Heart left ventricle (tissue), 16 donors: ENCODE results near the gene ABR. TPM values are rescaled to one million over a fixed set of nuclear protein-coding genes. Genes with fewer than 3 reads are reported as not detected.

Experiments used
- ATAC-seq, 4 donors: fragments of 200-7000 bp; cut with Tn5 transposase; one replicate each; pipeline ENCODE4 v1.9.1; 2020 to 2022; ENCODE audit warnings: moderate library complexity in 4 of 4, mild to moderate bottlenecking in 3 of 4, moderate number of reproducible peaks in 1 of 4
- DNase-seq, 5 donors: peaks; one replicate each; pipeline ENCODE4 v3.0.0-alpha.2; 2020
- H3K27ac ChIP-seq, 12 donors: fragments of 200-600 bp; sonication (generic) in 4 of 12; one replicate each; pipeline versions ENCODE4 v1.5.0 to v1.8.0; 2016 to 2022; ENCODE audit warnings: mild to moderate bottlenecking in 2 of 12
- H3K27me3 ChIP-seq, 9 donors: fragments of 200-600 bp; sonication (generic) in 2 of 9; one replicate each; pipeline versions ENCODE4 v1.5.1 to v1.8.0; 2016 to 2022; ENCODE audit warnings: mild to moderate bottlenecking in 3 of 9
- H3K36me3 ChIP-seq, 9 donors: fragments of 200-600 bp; sonication (generic) in 2 of 9; one replicate each; pipeline versions ENCODE4 v1.5.0 to v1.8.0; 2018 to 2022; ENCODE audit warnings: mild to moderate bottlenecking in 2 of 9
- H3K4me1 ChIP-seq, 12 donors: fragments of 200-600 bp; sonication (generic) in 4 of 12; one replicate each; pipeline versions ENCODE4 v1.5.0 to v1.8.0; 2016 to 2022; ENCODE audit warnings: mild to moderate bottlenecking in 3 of 12
- H3K4me3 ChIP-seq, 12 donors: fragments of 200-600 bp; sonication (generic) in 4 of 12; one replicate each; pipeline versions ENCODE4 v1.5.0 to v1.8.0; 2017 to 2022; ENCODE audit warnings: mild to moderate bottlenecking in 9 of 12, moderate library complexity in 4 of 12
- H3K9me3 ChIP-seq, 12 donors: fragments of 200-600 bp; sonication (generic) in 4 of 12; one replicate each; pipeline versions ENCODE4 v1.5.0 to v1.8.0; 2016 to 2022; ENCODE audit warnings: mild to moderate bottlenecking in 1 of 12
- POLR2A ChIP-seq, 2 donors: fragments of 450-650 bp; IDR thresholded peaks; one replicate each; pipeline ENCODE4 v1.6.1; 2017; ENCODE audit warnings: antibody characterized with exemption in 2 of 2, mild to moderate bottlenecking in 2 of 2, moderate library complexity in 2 of 2
- WGBS, 4 donors: extraction: QIAGEN DNeasy Blood & Tissue Kit in 2 of 4; methylation state at CpG; one replicate each; pipeline versions ENCODE4 v1.1.5 to v1.1.7; 2013 to 2018; 5-methylcytosine and 5-hydroxymethylcytosine counted together
- intact Hi-C, 10 donors: fragments of 100-400 bp; cut with DNase I; formaldehyde crosslinking; loops; one replicate each; pipeline versions ENCODE4 v1.11.1 to v1.14.2; 2022
- polyA plus RNA-seq, 2 donors: library from polyadenylated mRNA; stranded (reverse); fragments of 200-250 nt; gene quantifications; one replicate each; pipeline ENCODE4 v1.2.3, GENCODE V29; 2013
- total RNA-seq, 9 donors: library from RNA; depleted of rRNA in 2 of 9; stranded (reverse); fragments of >200 nt in 2 of 9; fragmentation: NEBNext Ultra II Directional in 3 of 9; extraction: Animal tissue kit (Norgen Biotek cat#: 25700) in 3 of 9; gene quantifications; one replicate each; pipeline versions ENCODE4 v1.1.0 to v1.2.4, GENCODE V29; 2016 to 2023
- TF ChIP-seq, protein P1 (sequence below), 12 donors: fragments of 200-600 bp; sonication (generic) in 4 of 12; IDR thresholded peaks; one replicate each; pipeline versions ENCODE4 v1.5.0 to v1.8.0; 2018 to 2022; ENCODE audit warnings: antibody characterized with exemption in 12 of 12, mild to moderate bottlenecking in 5 of 12
- donor health status: ischemic (EF 13 %, LVEDD 7.1; RV severe dilation, severe dysfunction).
- donor health status: healthy with polysubstance abuse.
- donor health status: DM: no; HTN: yes; CAD: no.
- donor health status: DM: no; HTN: no; CAD: no.
- donor health status: ischemic (EF 25% LVEDD 6.9; RV normal size, moderate dysfunction).
- donor health status: ischemic (EF 25% LVEDD 5.7; RV mildly dilated, moderate dysfunction).
- donor health status: healthy.
- donor health status: DM: yes; HTN: yes; CAD: no.
- donor health status: ischemic (EF 35%, LVEDD 5.7; RV mildly dilated, moderate dysfunction).
- donor health status: nonischemic (EF 11% LVEDD 7.7; RV severe dilation, severe dysfunction).
- donor health status: DM: yes; HTN: yes; CAD: no.
- donor health status: PGD.
- donor health status: ischemic (EF 29% LVEDD 5.4; RV normal size, mild dysfunction).
- donor health status: nonischemic (EF 23%, LVEDD 6.1; RV moderate dilation, normal function).

ABR gene
- total and polyA plus RNA-seq, 11 donors, result 64.5 to 171 (median 149) TPM

DNA sequence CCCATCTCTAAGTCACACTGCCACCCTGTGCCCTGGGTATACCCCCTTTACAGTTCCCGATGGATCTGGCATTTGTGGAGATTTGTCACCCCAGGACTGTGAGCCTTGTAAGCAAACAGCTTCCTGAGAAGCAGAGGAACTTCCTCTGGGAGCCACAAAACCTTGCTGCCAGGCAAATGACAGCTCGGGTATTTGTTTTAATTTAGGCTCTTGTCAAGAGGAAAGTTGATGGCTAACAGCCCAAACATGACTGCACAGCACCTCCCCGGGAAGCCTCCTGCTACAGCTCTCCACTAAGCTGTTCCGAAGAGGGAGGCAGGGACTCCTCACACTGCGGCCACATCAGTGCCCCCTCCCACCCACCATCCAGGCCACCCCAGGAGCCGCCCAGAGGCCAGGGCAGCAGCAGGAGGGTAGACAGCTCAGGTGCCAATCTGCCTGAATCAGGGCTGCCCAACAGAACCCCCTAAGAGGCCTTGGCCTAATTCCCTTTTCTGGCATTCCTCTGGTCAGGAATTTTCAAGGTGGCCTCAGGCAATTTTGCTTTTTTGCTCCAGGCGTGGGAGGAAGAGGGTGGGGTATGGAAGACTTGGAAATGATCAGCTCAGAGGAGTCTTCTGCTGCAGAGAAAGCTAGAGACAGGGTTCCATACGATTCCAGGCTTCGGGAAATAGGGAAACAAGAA is 2.6 kb downstream of the ABR start:
- H3K4me1 ChIP-seq, result peaks cover 8 to 83% (median 55%) of the 10 kb centered on the region in 12 donors
- H3K36me3 ChIP-seq, result peaks cover 0 to 8% (median 0%) of the 10 kb centered on the region in 9 donors
- intact Hi-C loops, result no loop called here
- peak overlapping the region in 5 of 12 donors; percentile 1 to 30 (median 15) for H3K4me3 ChIP-seq
- peak overlapping the region; percentile 15 to 84 (median 68) for H3K27ac ChIP-seq
- ATAC-seq, result peak; percentile 24 to 68 (median 54)
- 23 to 35% (median 25%) methylated on average over 6 to 9 of the region's 9 CpGs for WGBS, 4 donors
- H3K27me3 ChIP-seq, result no peaks in the 10 kb centered on the region
- no peak for TF ChIP-seq POLR2A (IDR thresholded peaks at IDR 0.05)
- TF ChIP-seq, protein P1, sequence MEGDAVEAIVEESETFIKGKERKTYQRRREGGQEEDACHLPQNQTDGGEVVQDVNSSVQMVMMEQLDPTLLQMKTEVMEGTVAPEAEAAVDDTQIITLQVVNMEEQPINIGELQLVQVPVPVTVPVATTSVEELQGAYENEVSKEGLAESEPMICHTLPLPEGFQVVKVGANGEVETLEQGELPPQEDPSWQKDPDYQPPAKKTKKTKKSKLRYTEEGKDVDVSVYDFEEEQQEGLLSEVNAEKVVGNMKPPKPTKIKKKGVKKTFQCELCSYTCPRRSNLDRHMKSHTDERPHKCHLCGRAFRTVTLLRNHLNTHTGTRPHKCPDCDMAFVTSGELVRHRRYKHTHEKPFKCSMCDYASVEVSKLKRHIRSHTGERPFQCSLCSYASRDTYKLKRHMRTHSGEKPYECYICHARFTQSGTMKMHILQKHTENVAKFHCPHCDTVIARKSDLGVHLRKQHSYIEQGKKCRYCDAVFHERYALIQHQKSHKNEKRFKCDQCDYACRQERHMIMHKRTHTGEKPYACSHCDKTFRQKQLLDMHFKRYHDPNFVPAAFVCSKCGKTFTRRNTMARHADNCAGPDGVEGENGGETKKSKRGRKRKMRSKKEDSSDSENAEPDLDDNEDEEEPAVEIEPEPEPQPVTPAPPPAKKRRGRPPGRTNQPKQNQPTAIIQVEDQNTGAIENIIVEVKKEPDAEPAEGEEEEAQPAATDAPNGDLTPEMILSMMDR (IDR thresholded peaks at IDR 0.05), result peak in 1 of 12 donors; percentile 14
- H3K9me3 ChIP-seq, result no peaks in the 10 kb centered on the region
- peak in 4 of 5 donors; percentile 46 to 61 (median 60) for DNase-seq

DNA sequence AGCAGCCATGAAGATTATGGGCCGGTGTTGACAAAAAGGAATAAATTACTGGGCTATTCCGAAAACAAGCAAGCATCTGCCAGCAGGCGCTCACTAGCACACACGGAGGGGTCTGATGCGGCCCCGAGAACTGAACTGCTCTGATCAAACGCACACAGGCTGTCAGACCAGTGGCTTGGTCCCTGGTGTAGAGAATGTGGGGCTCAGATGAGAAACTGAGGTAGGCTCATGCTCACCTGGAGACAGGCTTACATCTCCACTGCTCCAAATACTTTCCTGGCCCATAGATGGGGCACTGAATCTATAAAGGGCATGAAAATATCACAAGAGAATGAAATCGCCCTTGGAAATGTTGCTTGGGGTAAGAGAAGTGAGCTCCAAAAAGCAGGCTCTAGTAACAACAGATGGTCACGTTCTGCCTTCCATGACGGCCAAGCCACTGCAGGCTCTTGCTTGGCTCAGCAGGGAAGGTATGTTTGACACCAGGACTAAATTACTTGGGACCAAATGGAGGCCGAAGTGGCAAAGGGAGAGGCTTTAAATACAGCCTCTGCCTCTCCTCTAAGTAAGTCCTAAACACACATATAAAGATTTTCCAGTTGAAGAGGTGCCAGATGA is 5.4 kb downstream of the ABR start:
- H3K27ac ChIP-seq, result peak overlapping the region; percentile 44 to 81 (median 72)

DNA sequence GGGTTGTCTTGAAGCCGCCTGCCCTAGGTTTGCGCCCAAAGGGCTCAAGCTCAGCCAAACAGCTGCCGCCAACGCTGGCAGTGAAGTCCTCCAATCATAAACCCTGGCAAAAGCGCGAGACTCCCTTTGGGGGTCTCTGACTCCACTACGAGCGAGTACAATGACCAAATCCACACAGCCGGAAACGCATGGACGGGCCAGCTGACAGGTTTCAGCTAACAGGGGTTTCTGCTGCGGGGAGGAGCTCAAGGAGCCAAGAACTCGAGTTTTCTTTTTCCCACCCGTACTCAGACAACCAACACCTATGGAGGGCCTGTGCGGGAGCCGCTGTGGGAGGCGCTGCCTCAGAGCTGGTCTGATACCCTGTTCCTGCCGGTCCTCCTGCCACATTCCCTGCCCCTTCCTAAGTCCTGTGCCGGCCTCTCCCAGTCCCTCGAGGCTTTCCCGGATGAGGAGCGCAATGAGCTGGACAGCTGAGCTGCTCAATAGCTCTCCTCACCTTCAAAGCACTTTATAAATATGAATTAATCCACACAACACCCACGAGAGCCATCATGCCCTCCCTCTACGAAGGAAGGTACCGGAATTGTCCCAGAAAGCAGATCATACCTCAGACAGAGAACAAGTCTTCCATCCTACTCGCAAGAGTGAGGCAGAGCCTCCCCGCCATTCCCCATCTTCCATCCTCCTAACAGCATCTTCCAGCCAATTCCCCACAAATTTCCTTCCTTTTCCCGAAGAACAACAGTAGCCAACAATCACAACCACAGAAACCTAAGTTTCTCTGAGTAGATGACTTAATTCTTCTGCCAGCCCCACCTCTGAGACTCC is 6.1 kb downstream of the ABR start:
- no peaks in the 10 kb centered on the region for H3K27me3 ChIP-seq
- H3K36me3 ChIP-seq, result peaks cover 0 to 8% (median 0%) of the 10 kb centered on the region in 9 donors
- ATAC-seq (peak; percentile 6 to 59 (median 50)), DNase-seq (peak in 3 of 5 donors; percentile 45 to 69 (median 60))
- peak overlapping the region; percentile 44 to 81 (median 72) for H3K27ac ChIP-seq
- 58 to 71% (median 70%) methylated on average over 22 to 28 of the region's 28 CpGs for WGBS, 4 donors
- no peaks in the 10 kb centered on the region for H3K9me3 ChIP-seq
- TF ChIP-seq, protein P1 (IDR thresholded peaks at IDR 0.05), result no peak
- no peak for TF ChIP-seq POLR2A (IDR thresholded peaks at IDR 0.05)
- peaks cover 8 to 77% (median 52%) of the 10 kb centered on the region in 12 donors for H3K4me1 ChIP-seq
- H3K4me3 ChIP-seq, result peak overlapping the region in 7 of 12 donors; percentile 3 to 30 (median 11)
- intact Hi-C loops, result no loop called here

More for the DNA sequence above, 5.4 kb downstream of the ABR start:
- no peak for TF ChIP-seq POLR2A (IDR thresholded peaks at IDR 0.05)
- TF ChIP-seq, protein P1 (IDR thresholded peaks at IDR 0.05), result no peak
- WGBS, 4 donors, result 73 to 82% (median 74%) methylated on average over 11 of the region's 11 CpGs
- H3K36me3 ChIP-seq, result peaks cover 0 to 8% (median 0%) of the 10 kb centered on the region in 9 donors
- no peaks in the 10 kb centered on the region for H3K9me3 ChIP-seq
- no peak for DNase-seq
- intact Hi-C loops, result no loop called here
- H3K4me1 ChIP-seq, result peaks cover 8 to 77% (median 55%) of the 10 kb centered on the region in 12 donors
- ATAC-seq, result no peak
- peak overlapping the region in 5 of 12 donors; percentile 3 to 30 (median 11) for H3K4me3 ChIP-seq
- H3K27me3 ChIP-seq, result no peaks in the 10 kb centered on the region
